IMR-90 (cell line): ENCODE data around the gene FAAP20.

Experiments
- CEBPB ChIP-seq: IDR thresholded peaks from 2 replicates; pipeline ENCODE4 v1.6.1; 2012; ENCODE audit warnings: low read depth, low read length, improper control_type of control experiment
- CHD1 ChIP-seq: IDR thresholded peaks from 2 replicates; pipeline ENCODE4 v1.6.1; 2012; ENCODE audit warnings: low read depth, low read length, improper control_type of control experiment
- MAFK ChIP-seq: IDR thresholded peaks from 2 replicates; pipeline ENCODE4 v1.6.1; 2012; ENCODE audit warnings: low read depth, low read length, improper control_type of control experiment
- MAZ ChIP-seq: IDR thresholded peaks from 2 replicates; pipeline ENCODE4 v1.6.1; 2012; ENCODE audit warnings: low read depth, mild to moderate bottlenecking, low read length, improper control_type of control experiment, moderate library complexity, borderline replicate concordance
- MXI1 ChIP-seq: IDR thresholded peaks from 2 replicates; pipeline ENCODE4 v1.6.1; 2012; ENCODE audit warnings: low read depth, mild to moderate bottlenecking, low read length, moderate library complexity, borderline replicate concordance
- NFE2L2 ChIP-seq: fragments of 150-350 bp; IDR thresholded peaks from 2 replicates; pipeline ENCODE4 v1.6.1; 2016; ENCODE audit warnings: low read depth, mild to moderate bottlenecking, low read length
- POLR2A ChIP-seq: IDR thresholded peaks from 2 replicates; pipeline ENCODE4 v1.6.1; 2012; ENCODE audit warnings: mild to moderate bottlenecking, low read depth, low read length
- RAD21 ChIP-seq: IDR thresholded peaks from 2 replicates; pipeline ENCODE4 v1.6.1; 2012; ENCODE audit warnings: low read length, improper control_type of control experiment
- RFX5 ChIP-seq: IDR thresholded peaks from 2 replicates; pipeline ENCODE4 v1.8.0; 2012; ENCODE audit warnings: low read depth, mild to moderate bottlenecking, low read length, moderate library complexity
- SMC3 ChIP-seq: fragments of 150-350 bp; IDR thresholded peaks from 2 replicates; pipeline ENCODE4 v1.6.1; 2016; ENCODE audit warnings: low read depth, mild to moderate bottlenecking, antibody characterized with exemption, low read length, moderate library complexity
- TF ChIP-seq, protein P1 (sequence below): conservative IDR thresholded peaks from 2 replicates; pipeline ENCODE4 v1.5.1; 2012; ENCODE audit warnings: mild to moderate bottlenecking, low read depth, low read length, improper control_type of control experiment
- TF ChIP-seq, protein P2 (sequence below): fragments of 150-350 bp; IDR thresholded peaks from 2 replicates; pipeline ENCODE4 v1.6.1; 2017; ENCODE audit warnings: mild to moderate bottlenecking, antibody characterized with exemption, low read length, low read depth

DNA sequence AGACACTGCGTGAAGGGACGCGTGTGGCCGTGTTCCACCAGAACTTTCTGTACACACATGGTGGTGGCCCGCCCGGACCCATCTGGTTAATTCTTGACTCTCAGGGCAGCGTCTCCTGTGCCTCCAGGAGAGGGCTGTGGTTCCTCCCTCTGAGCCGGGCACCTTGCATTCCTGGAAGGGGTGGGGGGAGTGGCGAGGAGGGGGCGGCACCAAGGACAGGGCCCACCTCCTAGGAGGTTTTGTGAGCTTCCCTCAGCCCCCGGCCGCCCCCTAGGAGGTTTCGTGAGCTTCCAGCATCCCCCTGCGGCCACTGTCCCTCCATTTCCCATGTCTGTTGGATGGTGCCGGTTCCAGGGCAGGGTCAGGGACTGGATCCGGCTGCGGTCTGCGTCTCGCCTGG is 28.9 kb downstream of the FAAP20 start:
- TF ChIP-seq, protein P1, sequence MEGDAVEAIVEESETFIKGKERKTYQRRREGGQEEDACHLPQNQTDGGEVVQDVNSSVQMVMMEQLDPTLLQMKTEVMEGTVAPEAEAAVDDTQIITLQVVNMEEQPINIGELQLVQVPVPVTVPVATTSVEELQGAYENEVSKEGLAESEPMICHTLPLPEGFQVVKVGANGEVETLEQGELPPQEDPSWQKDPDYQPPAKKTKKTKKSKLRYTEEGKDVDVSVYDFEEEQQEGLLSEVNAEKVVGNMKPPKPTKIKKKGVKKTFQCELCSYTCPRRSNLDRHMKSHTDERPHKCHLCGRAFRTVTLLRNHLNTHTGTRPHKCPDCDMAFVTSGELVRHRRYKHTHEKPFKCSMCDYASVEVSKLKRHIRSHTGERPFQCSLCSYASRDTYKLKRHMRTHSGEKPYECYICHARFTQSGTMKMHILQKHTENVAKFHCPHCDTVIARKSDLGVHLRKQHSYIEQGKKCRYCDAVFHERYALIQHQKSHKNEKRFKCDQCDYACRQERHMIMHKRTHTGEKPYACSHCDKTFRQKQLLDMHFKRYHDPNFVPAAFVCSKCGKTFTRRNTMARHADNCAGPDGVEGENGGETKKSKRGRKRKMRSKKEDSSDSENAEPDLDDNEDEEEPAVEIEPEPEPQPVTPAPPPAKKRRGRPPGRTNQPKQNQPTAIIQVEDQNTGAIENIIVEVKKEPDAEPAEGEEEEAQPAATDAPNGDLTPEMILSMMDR = no peak
- TF ChIP-seq POLR2A = no peak
- TF ChIP-seq CHD1 = no peak
- no peak for TF ChIP-seq SMC3
- no peak for TF ChIP-seq NFE2L2
- no peak for TF ChIP-seq MAZ
- no peak for TF ChIP-seq CEBPB
- TF ChIP-seq MXI1 = no peak
- TF ChIP-seq RAD21 = no peak
- TF ChIP-seq, protein P2, sequence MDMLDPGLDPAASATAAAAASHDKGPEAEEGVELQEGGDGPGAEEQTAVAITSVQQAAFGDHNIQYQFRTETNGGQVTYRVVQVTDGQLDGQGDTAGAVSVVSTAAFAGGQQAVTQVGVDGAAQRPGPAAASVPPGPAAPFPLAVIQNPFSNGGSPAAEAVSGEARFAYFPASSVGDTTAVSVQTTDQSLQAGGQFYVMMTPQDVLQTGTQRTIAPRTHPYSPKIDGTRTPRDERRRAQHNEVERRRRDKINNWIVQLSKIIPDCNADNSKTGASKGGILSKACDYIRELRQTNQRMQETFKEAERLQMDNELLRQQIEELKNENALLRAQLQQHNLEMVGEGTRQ = no peak
- TF ChIP-seq RFX5 = no peak
- TF ChIP-seq MAFK = no peak
